ENCODE results near the gene PTPRM.

Gene PTPRM

GRCh38 chr18:8299054-8299980, 732.2 kb downstream of the PTPRM start:
- H3K36me3 ChIP-seq (ENCODE audit: control insufficient read depth, low read length) = no peaks in the 10 kb centered on the region
- H3F3A ChIP-seq (ENCODE audit: control insufficient read depth, insufficient read depth) = no peaks in the 10 kb centered on the region
- no peak overlapping the region for H3K4me3 ChIP-seq (ENCODE audit: low read length)
- H3K27ac ChIP-seq (ENCODE audit: low read depth, low read length) = no peak overlapping the region
- no peak overlapping the region for H3K4me2 ChIP-seq (ENCODE audit: low read length)
- no peaks in the 10 kb centered on the region for H3K9me2 ChIP-seq (replicated peaks; ENCODE audit: control insufficient read depth, low read length)
- H3K79me2 ChIP-seq (ENCODE audit: control insufficient read depth, low read length) = no peaks in the 10 kb centered on the region
- no peaks in the 10 kb centered on the region for H3K4me1 ChIP-seq (ENCODE audit: control insufficient read depth, low read length)
- no peak for TF ChIP-seq EZH2phosphoT487 (IDR thresholded peaks at IDR 0.05; ENCODE audit: borderline replicate concordance, low read length)
- TF ChIP-seq, protein P1, sequence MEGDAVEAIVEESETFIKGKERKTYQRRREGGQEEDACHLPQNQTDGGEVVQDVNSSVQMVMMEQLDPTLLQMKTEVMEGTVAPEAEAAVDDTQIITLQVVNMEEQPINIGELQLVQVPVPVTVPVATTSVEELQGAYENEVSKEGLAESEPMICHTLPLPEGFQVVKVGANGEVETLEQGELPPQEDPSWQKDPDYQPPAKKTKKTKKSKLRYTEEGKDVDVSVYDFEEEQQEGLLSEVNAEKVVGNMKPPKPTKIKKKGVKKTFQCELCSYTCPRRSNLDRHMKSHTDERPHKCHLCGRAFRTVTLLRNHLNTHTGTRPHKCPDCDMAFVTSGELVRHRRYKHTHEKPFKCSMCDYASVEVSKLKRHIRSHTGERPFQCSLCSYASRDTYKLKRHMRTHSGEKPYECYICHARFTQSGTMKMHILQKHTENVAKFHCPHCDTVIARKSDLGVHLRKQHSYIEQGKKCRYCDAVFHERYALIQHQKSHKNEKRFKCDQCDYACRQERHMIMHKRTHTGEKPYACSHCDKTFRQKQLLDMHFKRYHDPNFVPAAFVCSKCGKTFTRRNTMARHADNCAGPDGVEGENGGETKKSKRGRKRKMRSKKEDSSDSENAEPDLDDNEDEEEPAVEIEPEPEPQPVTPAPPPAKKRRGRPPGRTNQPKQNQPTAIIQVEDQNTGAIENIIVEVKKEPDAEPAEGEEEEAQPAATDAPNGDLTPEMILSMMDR (IDR thresholded peaks at IDR 0.05; ENCODE audit: low read depth, low read length, poor library complexity, severe bottlenecking) = no peak
- no peaks in the 10 kb centered on the region for H4K20me1 ChIP-seq (ENCODE audit: control insufficient read depth, insufficient read depth, low read depth, low read length)
- H3K27me3 ChIP-seq (ENCODE audit: control insufficient read depth, low read length) = no peaks in the 10 kb centered on the region
- H3K9me3 ChIP-seq (ENCODE audit: control insufficient read depth, insufficient read depth, low read length) = no peaks in the 10 kb centered on the region

DNA sequence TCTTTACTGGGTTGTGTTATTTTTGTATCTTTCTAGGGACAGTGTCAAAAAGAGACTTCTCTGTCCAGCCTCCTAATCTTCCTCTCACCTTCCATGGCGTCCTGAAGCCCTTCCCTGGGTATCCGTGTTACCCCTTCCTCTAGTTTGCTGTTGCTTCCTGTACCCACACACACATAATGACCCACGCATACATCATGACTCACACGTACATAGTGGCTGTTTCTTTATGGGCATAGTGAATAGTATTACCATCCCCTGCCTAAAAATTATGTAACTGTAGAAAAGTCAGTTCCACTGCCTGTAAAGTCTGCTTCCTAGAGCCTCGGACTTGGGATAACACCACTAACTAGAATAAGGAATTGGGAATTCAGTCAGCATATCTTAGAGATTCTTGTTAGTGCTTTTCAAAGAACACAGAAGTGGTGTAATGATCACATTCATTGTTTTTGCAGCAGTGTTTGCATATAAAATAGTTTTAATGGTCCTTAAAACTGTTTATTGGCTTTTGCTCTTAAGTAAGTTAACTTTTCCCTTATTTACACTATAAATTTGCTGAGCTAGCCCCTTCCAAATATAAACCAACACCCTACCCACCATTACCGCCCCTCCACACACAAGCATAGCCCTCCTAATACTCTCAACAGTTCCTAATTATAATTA, 733.8 kb downstream of the PTPRM start:
- H3K4me3 ChIP-seq (ENCODE audit: low read length) = no peak overlapping the region
- no peaks in the 10 kb centered on the region for H3K9me2 ChIP-seq (replicated peaks; ENCODE audit: control insufficient read depth, low read length)
- H3K27ac ChIP-seq (ENCODE audit: low read depth, low read length) = no peak overlapping the region
- H3K36me3 ChIP-seq (ENCODE audit: control insufficient read depth, low read length) = no peaks in the 10 kb centered on the region
- no peaks in the 10 kb centered on the region for H3K27me3 ChIP-seq (ENCODE audit: control insufficient read depth, low read length)
- no peaks in the 10 kb centered on the region for H4K20me1 ChIP-seq (ENCODE audit: control insufficient read depth, insufficient read depth, low read depth, low read length)
- no peak for TF ChIP-seq EZH2phosphoT487 (IDR thresholded peaks at IDR 0.05; ENCODE audit: borderline replicate concordance, low read length)
- TF ChIP-seq, protein P1 (IDR thresholded peaks at IDR 0.05; ENCODE audit: low read depth, low read length, poor library complexity, severe bottlenecking) = no peak
- H3K4me1 ChIP-seq (ENCODE audit: control insufficient read depth, low read length) = no peaks in the 10 kb centered on the region
- no peaks in the 10 kb centered on the region for H3K9me3 ChIP-seq (ENCODE audit: control insufficient read depth, insufficient read depth, low read length)
- H3K79me2 ChIP-seq (ENCODE audit: control insufficient read depth, low read length) = no peaks in the 10 kb centered on the region
- H3K4me2 ChIP-seq (ENCODE audit: low read length) = no peak overlapping the region
- no peaks in the 10 kb centered on the region for H3F3A ChIP-seq (ENCODE audit: control insufficient read depth, insufficient read depth)

- H3K4me3 ChIP-seq (ENCODE audit: low read length) = no peak overlapping the region
- H3K36me3 ChIP-seq (ENCODE audit: control insufficient read depth, low read length) = no peaks in the 10 kb centered on the region
- no peaks in the 10 kb centered on the region for H3K79me2 ChIP-seq (ENCODE audit: control insufficient read depth, low read length)
- no peak overlapping the region for H3K27ac ChIP-seq (ENCODE audit: low read depth, low read length)
- no peaks in the 10 kb centered on the region for H3K27me3 ChIP-seq (ENCODE audit: control insufficient read depth, low read length)
- H3K9me3 ChIP-seq (ENCODE audit: control insufficient read depth, insufficient read depth, low read length) = no peaks in the 10 kb centered on the region
- TF ChIP-seq, protein P1 (IDR thresholded peaks at IDR 0.05; ENCODE audit: low read depth, low read length, poor library complexity, severe bottlenecking) = no peak
- TF ChIP-seq EZH2phosphoT487 (IDR thresholded peaks at IDR 0.05; ENCODE audit: borderline replicate concordance, low read length) = no peak
- H3F3A ChIP-seq (ENCODE audit: control insufficient read depth, insufficient read depth) = no peaks in the 10 kb centered on the region
- H3K9me2 ChIP-seq (replicated peaks; ENCODE audit: control insufficient read depth, low read length) = no peaks in the 10 kb centered on the region
- no peaks in the 10 kb centered on the region for H3K4me1 ChIP-seq (ENCODE audit: control insufficient read depth, low read length)
- H4K20me1 ChIP-seq (ENCODE audit: control insufficient read depth, insufficient read depth, low read depth, low read length) = no peaks in the 10 kb centered on the region
- H3K4me2 ChIP-seq (ENCODE audit: low read length) = no peak overlapping the region
These were observed 734.5 kb downstream of the PTPRM start for GRCh38 chr18:8301427-8302172.
